NCI-H2107 treated with DMSO at 0.1 percent for 48 hours (cell line): ENCODE data around the gene CBFB.
"Not testable (repeated sequence)": the region's sequence is repeated elsewhere in the genome, so short reads cannot be mapped to it uniquely, and the experiment has no call there.

Source experiments
- DNase-seq: peaks from one replicate; lab custom pipeline; 2025; ENCODE audit not compliant: unreplicated experiment; lab: John Stamatoyannopoulos, UW

The CBFB gene

GRCh38 chr16:67122799-67123198 is 93.8 kb downstream of the CBFB start:
- not testable (repeated sequence) for DNase-seq

- DNase-seq: no peak
Observed at GRCh38 chr16:67128417-67128816, 99.5 kb downstream of the CBFB start.

- DNase-seq: no peak
Observed at GRCh38 chr16:67128887-67129286, 99.9 kb downstream of the CBFB start.

- no peak for DNase-seq
Observed at GRCh38 chr16:67129422-67129821, 100.5 kb downstream of the CBFB start.

- DNase-seq: no peak
Observed at GRCh38 chr16:67137605-67138004, 108.7 kb downstream of the CBFB start.

- no peak for DNase-seq
Observed at GRCh38 chr16:67141391-67141790, 112.4 kb downstream of the CBFB start.

GRCh38 chr16:67142342-67142741 is 113.4 kb downstream of the CBFB start:
- no peak for DNase-seq

GRCh38 chr16:67144943-67145342 is 116.0 kb downstream of the CBFB start:
- DNase-seq: no peak

- DNase-seq: no peak
Observed at GRCh38 chr16:67145746-67146145, 116.8 kb downstream of the CBFB start.

GRCh38 chr16:67146523-67147357 is 117.8 kb downstream of the CBFB start:
- DNase-seq: no peak

- DNase-seq: no peak
Observed at GRCh38 chr16:67147437-67148140, 118.6 kb downstream of the CBFB start.

- no peak for DNase-seq
Observed at GRCh38 chr16:67148221-67148620, 119.3 kb downstream of the CBFB start.

GRCh38 chr16:67148656-67149275 is 119.8 kb downstream of the CBFB start:
- DNase-seq: no peak

GRCh38 chr16:67149276-67150046 is 120.5 kb downstream of the CBFB start:
- DNase-seq: no peak

GRCh38 chr16:67150047-67150832 is 121.3 kb downstream of the CBFB start:
- DNase-seq: no peak
